ENCODE results near the gene SORBS1.

Gene SORBS1

DNA sequence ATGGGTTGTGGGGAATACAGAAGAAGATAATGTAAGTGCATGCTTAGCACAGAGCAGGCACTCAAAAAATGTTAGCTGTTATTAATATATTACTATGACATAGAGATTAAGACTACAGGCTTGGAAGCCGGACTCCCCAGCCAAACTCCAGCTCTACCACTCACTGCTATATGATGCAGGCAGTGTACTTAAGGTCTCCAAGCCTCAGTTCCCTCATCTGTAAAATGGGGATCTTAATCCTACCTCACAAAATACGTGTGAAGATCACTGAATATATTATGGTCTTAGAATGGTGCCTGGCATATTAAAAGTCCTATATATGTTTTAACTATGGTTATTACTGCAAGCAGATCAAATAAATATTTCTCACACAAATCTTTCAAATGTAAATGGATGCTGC lies 275.6 kb downstream of the SORBS1 start:
- Histone ChIP-seq H3K27ac (ENCODE audit: low read depth in 2 of 2, low read length in 2 of 2) (peak overlapping the region in 1 of 2 donors; percentile 11), H3K4me1 (ENCODE audit: control insufficient read depth in 2 of 2, insufficient read depth in 2 of 2, low read length in 2 of 2) (peaks cover 54 to 66% of the 10 kb centered on the region in 2 donors), H3K4me3 (ENCODE audit: low read length in 2 of 2) (no peak overlapping the region), H3K9me3 (ENCODE audit: control insufficient read depth in 2 of 2, low read length in 2 of 2) (no peaks in the 10 kb centered on the region), H3K27me3 (ENCODE audit: control insufficient read depth in 2 of 2, insufficient read depth in 2 of 2, low read length in 2 of 2) (no peaks in the 10 kb centered on the region), H3K36me3 (ENCODE audit: control insufficient read depth in 2 of 2, insufficient read depth in 2 of 2, low read length in 2 of 2) (peaks cover 0 to 3% of the 10 kb centered on the region in 2 donors), H3K9ac (ENCODE audit: low read depth in 1 of 2, low read length in 2 of 2) (no peak overlapping the region)

DNA sequence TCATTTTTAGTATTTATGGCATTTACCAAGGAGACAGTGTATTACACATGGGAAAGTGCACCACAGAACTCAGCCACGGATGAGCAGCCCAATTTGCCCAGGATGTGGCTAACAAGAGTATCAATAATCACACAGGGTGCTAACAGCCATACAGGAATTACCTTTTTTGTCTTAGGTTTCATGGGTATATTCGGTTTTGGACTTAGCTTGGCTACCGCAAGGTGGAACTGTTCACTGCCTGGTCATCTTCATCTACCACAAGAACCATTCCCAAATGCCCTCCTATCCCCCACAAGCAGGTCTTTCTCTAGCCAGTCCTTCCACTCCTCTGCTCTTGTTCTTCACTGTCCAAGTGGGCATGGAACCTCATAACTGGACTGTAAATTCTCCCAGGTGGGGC lies 276.4 kb downstream of the SORBS1 start:
- Histone ChIP-seq H3K4me3 (ENCODE audit: low read length in 2 of 2) (no peak overlapping the region), H3K27me3 (ENCODE audit: control insufficient read depth in 2 of 2, insufficient read depth in 2 of 2, low read length in 2 of 2) (no peaks in the 10 kb centered on the region), H3K9me3 (ENCODE audit: control insufficient read depth in 2 of 2, low read length in 2 of 2) (no peaks in the 10 kb centered on the region), H3K4me1 (ENCODE audit: control insufficient read depth in 2 of 2, insufficient read depth in 2 of 2, low read length in 2 of 2) (peaks cover 55 to 69% of the 10 kb centered on the region in 2 donors), H3K27ac (ENCODE audit: low read depth in 2 of 2, low read length in 2 of 2) (peak overlapping the region in 1 of 2 donors; percentile 4), H3K9ac (ENCODE audit: low read depth in 1 of 2, low read length in 2 of 2) (no peak overlapping the region), H3K36me3 (ENCODE audit: control insufficient read depth in 2 of 2, insufficient read depth in 2 of 2, low read length in 2 of 2) (peaks cover 0 to 3% of the 10 kb centered on the region in 2 donors)

DNA sequence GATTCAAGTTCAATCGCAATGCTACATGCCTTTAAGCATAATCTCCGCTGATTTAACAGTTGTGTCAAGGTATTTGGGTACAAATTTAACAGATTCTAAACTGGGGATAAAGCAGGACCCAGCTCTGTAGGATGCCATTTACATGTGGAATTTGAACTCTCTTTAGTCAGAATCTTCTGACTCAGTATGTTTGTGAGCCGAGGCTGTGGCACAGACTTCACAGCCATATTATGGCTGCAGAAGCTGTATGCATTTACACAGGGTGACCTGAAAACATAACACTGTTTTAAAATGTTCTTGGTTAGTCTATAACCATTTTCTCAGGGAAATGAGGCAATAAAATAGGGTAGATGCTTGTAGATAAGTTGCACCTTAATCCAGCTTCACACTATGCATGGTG lies 279.1 kb downstream of the SORBS1 start:
- Histone ChIP-seq H3K9me3 (ENCODE audit: control insufficient read depth in 2 of 2, low read length in 2 of 2) (no peaks in the 10 kb centered on the region), H3K27me3 (ENCODE audit: control insufficient read depth in 2 of 2, insufficient read depth in 2 of 2, low read length in 2 of 2) (no peaks in the 10 kb centered on the region), H3K36me3 (ENCODE audit: control insufficient read depth in 2 of 2, insufficient read depth in 2 of 2, low read length in 2 of 2) (peaks cover 0 to 3% of the 10 kb centered on the region in 2 donors), H3K4me1 (ENCODE audit: control insufficient read depth in 2 of 2, insufficient read depth in 2 of 2, low read length in 2 of 2) (peaks cover 67 to 77% of the 10 kb centered on the region in 2 donors), H3K9ac (ENCODE audit: low read depth in 1 of 2, low read length in 2 of 2) (peak overlapping the region in 1 of 2 donors; percentile 45), H3K4me3 (ENCODE audit: low read length in 2 of 2) (peak overlapping the region in 1 of 2 donors; percentile 35), H3K27ac (ENCODE audit: low read depth in 2 of 2, low read length in 2 of 2) (peak overlapping the region; percentile 65 to 70)

DNA sequence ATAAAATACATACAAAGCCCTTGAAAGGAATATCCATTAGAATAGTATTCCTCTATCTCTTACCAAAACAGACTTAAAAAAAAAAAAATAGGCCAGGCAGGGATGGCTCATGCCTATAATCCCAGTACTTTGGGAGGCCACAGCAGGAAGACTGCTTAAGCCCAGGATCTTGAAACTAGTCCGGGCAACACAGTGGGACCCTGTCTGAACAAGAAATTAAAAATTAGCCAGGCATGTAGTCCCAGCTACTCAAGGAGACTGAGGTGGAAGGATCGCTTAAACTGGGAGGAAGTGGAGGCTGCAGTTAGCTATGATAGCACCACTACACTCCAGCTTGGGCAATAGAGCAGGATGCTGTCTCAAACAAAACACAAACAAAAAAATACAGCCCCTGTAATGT lies 280.0 kb downstream of the SORBS1 start:
- peak overlapping the region; percentile 65 to 70 for H3K27ac ChIP-seq (ENCODE audit: low read depth in 2 of 2, low read length in 2 of 2)
- H3K27me3 ChIP-seq (ENCODE audit: control insufficient read depth in 2 of 2, insufficient read depth in 2 of 2, low read length in 2 of 2), result no peaks in the 10 kb centered on the region
- peaks cover 0 to 3% of the 10 kb centered on the region in 2 donors for H3K36me3 ChIP-seq (ENCODE audit: control insufficient read depth in 2 of 2, insufficient read depth in 2 of 2, low read length in 2 of 2)
- H3K4me3 ChIP-seq (ENCODE audit: low read length in 2 of 2), result peak overlapping the region in 1 of 2 donors; percentile 35
- no peaks in the 10 kb centered on the region for H3K9me3 ChIP-seq (ENCODE audit: control insufficient read depth in 2 of 2, low read length in 2 of 2)
- no peak overlapping the region for H3K9ac ChIP-seq (ENCODE audit: low read depth in 1 of 2, low read length in 2 of 2)
- H3K4me1 ChIP-seq (ENCODE audit: control insufficient read depth in 2 of 2, insufficient read depth in 2 of 2, low read length in 2 of 2), result peaks cover 68 to 78% of the 10 kb centered on the region in 2 donors

DNA sequence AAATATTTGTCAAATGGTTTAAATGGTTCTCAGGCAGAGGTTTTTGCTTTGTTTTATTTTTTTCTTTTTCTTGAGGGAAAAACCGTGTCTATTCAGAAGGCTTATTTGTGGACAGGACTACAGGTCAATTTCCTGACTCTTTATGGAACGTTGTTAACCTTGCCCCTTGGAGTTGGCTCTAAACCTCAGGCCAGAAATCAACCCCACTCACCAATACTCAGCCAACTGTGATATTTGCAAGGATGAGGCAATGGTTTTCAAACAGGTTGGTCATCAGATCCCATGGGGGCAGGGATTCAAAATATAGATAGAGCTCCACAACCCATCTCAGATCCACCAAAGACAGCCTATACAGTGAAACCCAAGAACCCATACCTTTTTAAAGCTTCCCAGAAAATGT lies 280.5 kb downstream of the SORBS1 start:
- Histone ChIP-seq H3K27ac (ENCODE audit: low read depth in 2 of 2, low read length in 2 of 2) (peak overlapping the region; percentile 65 to 70), H3K36me3 (ENCODE audit: control insufficient read depth in 2 of 2, insufficient read depth in 2 of 2, low read length in 2 of 2) (peaks cover 0 to 3% of the 10 kb centered on the region in 2 donors), H3K4me1 (ENCODE audit: control insufficient read depth in 2 of 2, insufficient read depth in 2 of 2, low read length in 2 of 2) (peaks cover 70 to 83% of the 10 kb centered on the region in 2 donors), H3K9ac (ENCODE audit: low read depth in 1 of 2, low read length in 2 of 2) (no peak overlapping the region), H3K9me3 (ENCODE audit: control insufficient read depth in 2 of 2, low read length in 2 of 2) (no peaks in the 10 kb centered on the region), H3K4me3 (ENCODE audit: low read length in 2 of 2) (no peak overlapping the region), H3K27me3 (ENCODE audit: control insufficient read depth in 2 of 2, insufficient read depth in 2 of 2, low read length in 2 of 2) (no peaks in the 10 kb centered on the region)

DNA sequence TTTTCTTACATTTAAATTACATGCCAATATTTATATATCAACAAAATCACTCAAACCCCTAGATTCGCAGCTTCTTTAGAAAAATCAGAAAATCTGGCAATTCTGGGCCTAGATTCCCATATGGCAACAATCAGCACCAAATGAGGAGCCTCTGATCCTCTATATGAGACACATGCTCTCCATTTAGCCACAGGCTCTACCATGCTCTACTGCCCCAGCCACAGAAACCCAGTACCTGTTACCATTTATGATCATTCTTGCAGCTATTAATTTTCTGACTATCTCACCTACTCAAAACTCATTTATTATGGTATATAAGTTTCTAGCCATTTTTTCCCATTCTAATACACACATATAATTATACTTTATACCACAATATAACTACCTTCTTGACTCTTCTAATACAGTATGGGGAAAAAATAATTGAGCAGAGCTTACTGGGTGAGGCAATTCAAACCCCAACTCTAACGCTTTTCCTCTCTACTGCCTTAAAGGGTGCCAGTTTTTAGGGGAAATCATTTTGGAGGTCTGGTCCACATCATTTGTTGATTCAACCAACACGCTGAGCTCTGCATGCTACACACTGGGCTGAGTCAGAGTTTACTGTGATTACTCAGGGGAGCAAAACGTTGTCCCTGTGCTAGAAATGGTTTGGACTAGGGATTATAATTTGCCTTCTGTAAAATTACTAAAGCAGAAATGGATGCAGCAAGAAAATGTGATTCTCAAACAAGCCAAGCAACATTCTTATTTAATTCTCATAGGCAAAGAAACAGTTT lies 281.9 kb downstream of the SORBS1 start:
- Histone ChIP-seq H3K27me3 (ENCODE audit: control insufficient read depth in 2 of 2, insufficient read depth in 2 of 2, low read length in 2 of 2) (no peaks in the 10 kb centered on the region), H3K27ac (ENCODE audit: low read depth in 2 of 2, low read length in 2 of 2) (peak overlapping the region; percentile 73 to 93), H3K4me3 (ENCODE audit: low read length in 2 of 2) (no peak overlapping the region), H3K4me1 (ENCODE audit: control insufficient read depth in 2 of 2, insufficient read depth in 2 of 2, low read length in 2 of 2) (peaks cover 78 to 81% of the 10 kb centered on the region in 2 donors), H3K9ac (ENCODE audit: low read depth in 1 of 2, low read length in 2 of 2) (peak overlapping the region in 1 of 2 donors; percentile 19), H3K9me3 (ENCODE audit: control insufficient read depth in 2 of 2, low read length in 2 of 2) (no peaks in the 10 kb centered on the region), H3K36me3 (ENCODE audit: control insufficient read depth in 2 of 2, insufficient read depth in 2 of 2, low read length in 2 of 2) (peaks cover 0 to 3% of the 10 kb centered on the region in 2 donors)

DNA sequence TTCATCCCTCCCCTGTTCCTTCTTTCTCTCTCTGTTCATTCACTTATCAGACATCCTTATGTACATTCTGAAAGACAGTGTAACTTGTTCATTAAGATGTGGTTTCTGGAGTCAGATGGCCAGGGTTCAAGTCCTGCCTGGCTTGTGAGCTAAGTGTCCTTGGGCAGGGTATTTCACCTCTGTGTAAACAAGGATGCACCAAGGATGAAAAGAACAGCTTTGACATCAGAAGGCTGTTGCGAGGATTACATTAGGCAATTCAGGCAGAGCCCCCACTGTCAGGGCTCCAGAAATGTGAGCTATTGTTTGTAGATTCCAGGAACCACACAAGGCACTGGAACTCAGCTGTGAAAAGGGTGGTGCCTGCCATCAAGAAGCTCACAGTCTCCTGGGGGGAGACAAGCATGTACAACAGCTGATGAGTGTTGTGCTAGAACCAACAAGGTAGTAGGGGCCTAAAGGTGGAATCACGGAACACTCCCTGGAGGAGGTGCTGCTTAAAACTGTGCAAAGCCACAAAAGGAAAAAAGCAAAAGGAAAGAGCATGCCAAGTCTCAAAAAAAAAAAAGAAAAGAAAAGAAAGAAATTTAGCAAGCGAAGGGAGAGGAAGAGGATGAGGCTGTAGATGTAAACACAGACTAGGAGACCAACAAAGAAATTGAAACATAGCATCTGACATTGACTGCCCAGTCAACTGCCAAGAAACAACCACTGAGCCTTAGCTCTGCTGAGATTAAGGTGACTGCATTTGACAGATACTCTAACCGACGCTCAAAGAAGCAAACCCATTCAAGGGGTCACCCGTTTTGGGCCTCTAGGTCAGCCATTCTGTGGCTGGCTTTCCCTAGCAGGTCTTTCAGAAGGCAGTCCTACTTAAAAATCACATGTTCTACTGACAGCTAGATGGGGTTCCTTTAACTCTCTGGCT lies 282.8 kb downstream of the SORBS1 start:
- Histone ChIP-seq H3K4me3 (ENCODE audit: low read length in 2 of 2) (no peak overlapping the region), H3K36me3 (ENCODE audit: control insufficient read depth in 2 of 2, insufficient read depth in 2 of 2, low read length in 2 of 2) (peaks cover 0 to 1% of the 10 kb centered on the region in 2 donors), H3K4me1 (ENCODE audit: control insufficient read depth in 2 of 2, insufficient read depth in 2 of 2, low read length in 2 of 2) (peaks cover 78 to 81% of the 10 kb centered on the region in 2 donors), H3K27me3 (ENCODE audit: control insufficient read depth in 2 of 2, insufficient read depth in 2 of 2, low read length in 2 of 2) (no peaks in the 10 kb centered on the region), H3K27ac (ENCODE audit: low read depth in 2 of 2, low read length in 2 of 2) (peak overlapping the region; percentile 73 to 93), H3K9ac (ENCODE audit: low read depth in 1 of 2, low read length in 2 of 2) (peak overlapping the region; percentile 20 to 42), H3K9me3 (ENCODE audit: control insufficient read depth in 2 of 2, low read length in 2 of 2) (no peaks in the 10 kb centered on the region)

DNA sequence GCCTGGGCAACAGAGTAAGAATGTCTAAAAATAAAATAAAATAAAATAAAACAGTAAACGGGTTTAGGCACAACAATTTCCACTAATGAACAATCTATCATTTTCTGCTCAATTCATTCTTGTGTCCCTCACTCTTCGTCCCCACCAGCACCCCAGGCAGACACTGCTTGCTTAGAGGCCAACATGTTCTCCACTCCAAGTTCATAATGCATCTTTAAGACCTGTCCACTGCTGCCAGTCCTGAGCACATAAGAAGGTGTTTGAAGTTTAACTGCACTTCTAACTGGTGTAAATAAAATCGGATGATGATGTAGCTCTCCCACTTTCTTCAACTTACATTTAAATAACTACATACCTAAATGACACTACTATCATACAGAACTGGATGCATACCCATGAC lies 283.6 kb downstream of the SORBS1 start:
- no peaks in the 10 kb centered on the region for H3K36me3 ChIP-seq (ENCODE audit: control insufficient read depth in 2 of 2, insufficient read depth in 2 of 2, low read length in 2 of 2)
- H3K9ac ChIP-seq (ENCODE audit: low read depth in 1 of 2, low read length in 2 of 2), result peak overlapping the region; percentile 20 to 42
- H3K27ac ChIP-seq (ENCODE audit: low read depth in 2 of 2, low read length in 2 of 2), result peak overlapping the region; percentile 73 to 93
- no peak overlapping the region for H3K4me3 ChIP-seq (ENCODE audit: low read length in 2 of 2)
- H3K27me3 ChIP-seq (ENCODE audit: control insufficient read depth in 2 of 2, insufficient read depth in 2 of 2, low read length in 2 of 2), result no peaks in the 10 kb centered on the region
- H3K9me3 ChIP-seq (ENCODE audit: control insufficient read depth in 2 of 2, low read length in 2 of 2), result no peaks in the 10 kb centered on the region
- peaks cover 76 to 83% of the 10 kb centered on the region in 2 donors for H3K4me1 ChIP-seq (ENCODE audit: control insufficient read depth in 2 of 2, insufficient read depth in 2 of 2, low read length in 2 of 2)

DNA sequence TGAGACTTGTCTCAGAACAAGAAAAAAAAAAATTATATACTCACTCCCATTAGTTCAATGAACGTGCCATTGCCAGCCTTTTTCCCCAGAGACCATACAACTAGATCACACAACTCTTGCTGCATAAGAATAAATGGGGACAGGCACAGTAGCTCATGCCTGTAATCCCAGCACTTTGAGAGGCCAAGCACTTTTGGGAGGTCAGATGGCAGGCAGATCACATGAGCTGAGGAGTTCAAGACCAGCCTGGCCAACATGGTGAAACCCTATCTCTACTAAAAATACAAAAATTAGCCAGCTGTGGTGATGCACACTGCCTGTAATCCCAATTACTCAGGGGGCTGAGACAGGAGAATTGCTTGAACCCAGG lies 284.0 kb downstream of the SORBS1 start:
- no peaks in the 10 kb centered on the region for H3K36me3 ChIP-seq (ENCODE audit: control insufficient read depth in 2 of 2, insufficient read depth in 2 of 2, low read length in 2 of 2)
- H3K9me3 ChIP-seq (ENCODE audit: control insufficient read depth in 2 of 2, low read length in 2 of 2), result no peaks in the 10 kb centered on the region
- no peak overlapping the region for H3K4me3 ChIP-seq (ENCODE audit: low read length in 2 of 2)
- H3K27me3 ChIP-seq (ENCODE audit: control insufficient read depth in 2 of 2, insufficient read depth in 2 of 2, low read length in 2 of 2), result no peaks in the 10 kb centered on the region
- peak overlapping the region; percentile 85 to 93 for H3K27ac ChIP-seq (ENCODE audit: low read depth in 2 of 2, low read length in 2 of 2)
- H3K4me1 ChIP-seq (ENCODE audit: control insufficient read depth in 2 of 2, insufficient read depth in 2 of 2, low read length in 2 of 2), result peaks cover 73 to 80% of the 10 kb centered on the region in 2 donors
- H3K9ac ChIP-seq (ENCODE audit: low read depth in 1 of 2, low read length in 2 of 2), result peak overlapping the region; percentile 27 to 41

All from mucosa of rectum (tissue), 2 donors.